ENCODE measurements around the gene ONECUT3. TPM values are rescaled to one million over a fixed set of nuclear protein-coding genes. Genes with fewer than 3 reads are reported as not detected.

ONECUT3 gene
- total RNA-seq, 3 donors from 2014 or later, result not detected

DNA sequence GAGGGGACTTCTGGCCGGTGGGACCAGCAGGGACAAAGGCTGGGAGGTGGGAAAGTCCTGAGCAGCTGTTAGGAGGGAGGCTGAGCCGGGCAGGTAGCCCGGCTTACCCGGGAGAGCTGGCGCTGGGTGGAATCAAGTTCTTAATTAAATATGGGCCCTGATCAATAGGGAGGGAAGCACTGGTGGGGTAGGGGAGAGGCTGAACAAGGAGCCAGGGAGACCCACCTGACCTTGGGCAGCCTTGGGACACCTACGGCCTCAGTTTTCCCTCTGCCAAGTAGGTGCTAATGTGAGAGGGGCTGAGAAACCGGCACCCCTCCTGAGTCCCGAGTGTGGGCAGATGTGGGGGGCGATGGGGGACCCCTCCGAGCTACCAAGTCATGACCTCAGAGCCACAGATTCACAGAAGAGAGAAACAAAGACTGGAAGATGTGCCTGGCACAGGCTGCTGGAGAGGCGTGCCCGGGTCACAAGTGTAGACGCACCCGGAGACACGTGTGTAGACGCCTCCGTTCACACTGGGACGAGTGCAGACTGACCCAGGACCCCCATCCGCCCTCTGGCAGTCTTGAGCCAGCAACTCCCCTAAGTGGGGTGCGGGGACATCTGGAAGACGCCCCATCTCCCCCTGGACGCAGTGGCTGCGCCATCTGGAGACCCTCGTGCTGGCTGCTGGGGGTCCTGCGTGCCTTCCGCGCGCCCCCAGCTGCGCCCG is 8.4 kb downstream of the ONECUT3 start:
- TF ChIP-seq, protein P1, sequence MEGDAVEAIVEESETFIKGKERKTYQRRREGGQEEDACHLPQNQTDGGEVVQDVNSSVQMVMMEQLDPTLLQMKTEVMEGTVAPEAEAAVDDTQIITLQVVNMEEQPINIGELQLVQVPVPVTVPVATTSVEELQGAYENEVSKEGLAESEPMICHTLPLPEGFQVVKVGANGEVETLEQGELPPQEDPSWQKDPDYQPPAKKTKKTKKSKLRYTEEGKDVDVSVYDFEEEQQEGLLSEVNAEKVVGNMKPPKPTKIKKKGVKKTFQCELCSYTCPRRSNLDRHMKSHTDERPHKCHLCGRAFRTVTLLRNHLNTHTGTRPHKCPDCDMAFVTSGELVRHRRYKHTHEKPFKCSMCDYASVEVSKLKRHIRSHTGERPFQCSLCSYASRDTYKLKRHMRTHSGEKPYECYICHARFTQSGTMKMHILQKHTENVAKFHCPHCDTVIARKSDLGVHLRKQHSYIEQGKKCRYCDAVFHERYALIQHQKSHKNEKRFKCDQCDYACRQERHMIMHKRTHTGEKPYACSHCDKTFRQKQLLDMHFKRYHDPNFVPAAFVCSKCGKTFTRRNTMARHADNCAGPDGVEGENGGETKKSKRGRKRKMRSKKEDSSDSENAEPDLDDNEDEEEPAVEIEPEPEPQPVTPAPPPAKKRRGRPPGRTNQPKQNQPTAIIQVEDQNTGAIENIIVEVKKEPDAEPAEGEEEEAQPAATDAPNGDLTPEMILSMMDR (IDR thresholded peaks at IDR 0.05), result no peak
- intact Hi-C loops (cut with DNase I, micrococcal nuclease), result no loop called here
- no peaks in the 10 kb centered on the region for H3K4me1 ChIP-seq (ENCODE audit: low read depth)
- no peaks in the 10 kb centered on the region for H3K9me3 ChIP-seq
- no peaks in the 10 kb centered on the region for H3K36me3 ChIP-seq (ENCODE audit: low read depth)
- DNase-seq, result no peak
- no peak overlapping the region for H3K4me3 ChIP-seq
- ATAC-seq, result no peak

DNA sequence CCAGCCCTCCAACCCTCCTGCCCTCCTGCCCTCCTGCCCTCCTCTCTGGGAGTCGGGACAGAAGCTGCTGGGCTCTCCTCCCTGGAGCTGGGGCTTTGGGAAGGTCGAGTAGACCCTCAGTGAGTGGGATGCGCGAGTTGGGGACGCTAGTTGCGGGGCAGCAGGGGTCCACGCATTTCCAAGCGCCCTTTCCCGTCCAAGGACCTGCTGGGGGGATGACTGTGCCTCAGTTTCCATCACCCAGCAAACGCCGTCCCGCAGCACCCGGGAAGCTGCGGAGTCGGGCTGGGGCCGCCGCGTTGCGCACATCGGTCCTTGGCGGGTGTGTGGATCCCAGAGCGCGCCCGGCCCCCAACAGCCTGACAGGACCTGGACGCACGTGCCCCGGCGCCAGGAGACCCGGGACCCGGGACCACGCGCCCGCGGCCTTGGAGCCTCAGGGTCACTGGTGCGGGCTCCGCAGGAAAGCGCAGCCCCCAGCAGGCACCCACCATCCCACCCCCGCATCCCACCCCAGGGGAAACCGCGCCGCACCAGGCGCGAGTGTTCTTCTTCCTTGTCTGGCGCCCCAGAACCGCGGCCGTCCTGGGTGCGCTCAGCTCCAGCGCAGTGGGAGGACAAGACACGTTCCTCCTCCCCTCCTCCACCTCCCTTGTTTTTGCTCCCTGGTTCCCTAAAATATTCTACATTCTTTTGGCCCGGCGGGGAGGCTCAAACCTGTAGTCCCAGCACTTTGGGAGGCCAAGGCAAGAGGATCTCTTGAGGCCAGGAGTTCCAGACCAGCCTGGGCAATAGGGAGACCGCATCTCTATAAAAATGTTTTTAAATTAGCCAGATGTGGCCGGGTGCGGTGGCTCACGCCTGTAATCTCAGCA is 9.2 kb downstream of the ONECUT3 start:
- DNase-seq (no peak), ATAC-seq (no peak)
- TF ChIP-seq, protein P1 (IDR thresholded peaks at IDR 0.05), result no peak
- no peaks in the 10 kb centered on the region for H3K36me3 ChIP-seq (ENCODE audit: low read depth)
- no peaks in the 10 kb centered on the region for H3K9me3 ChIP-seq
- H3K4me3 ChIP-seq, result no peak overlapping the region
- H3K4me1 ChIP-seq (ENCODE audit: low read depth), result no peaks in the 10 kb centered on the region
- intact Hi-C loops (cut with DNase I, micrococcal nuclease), result no loop called here

DNA sequence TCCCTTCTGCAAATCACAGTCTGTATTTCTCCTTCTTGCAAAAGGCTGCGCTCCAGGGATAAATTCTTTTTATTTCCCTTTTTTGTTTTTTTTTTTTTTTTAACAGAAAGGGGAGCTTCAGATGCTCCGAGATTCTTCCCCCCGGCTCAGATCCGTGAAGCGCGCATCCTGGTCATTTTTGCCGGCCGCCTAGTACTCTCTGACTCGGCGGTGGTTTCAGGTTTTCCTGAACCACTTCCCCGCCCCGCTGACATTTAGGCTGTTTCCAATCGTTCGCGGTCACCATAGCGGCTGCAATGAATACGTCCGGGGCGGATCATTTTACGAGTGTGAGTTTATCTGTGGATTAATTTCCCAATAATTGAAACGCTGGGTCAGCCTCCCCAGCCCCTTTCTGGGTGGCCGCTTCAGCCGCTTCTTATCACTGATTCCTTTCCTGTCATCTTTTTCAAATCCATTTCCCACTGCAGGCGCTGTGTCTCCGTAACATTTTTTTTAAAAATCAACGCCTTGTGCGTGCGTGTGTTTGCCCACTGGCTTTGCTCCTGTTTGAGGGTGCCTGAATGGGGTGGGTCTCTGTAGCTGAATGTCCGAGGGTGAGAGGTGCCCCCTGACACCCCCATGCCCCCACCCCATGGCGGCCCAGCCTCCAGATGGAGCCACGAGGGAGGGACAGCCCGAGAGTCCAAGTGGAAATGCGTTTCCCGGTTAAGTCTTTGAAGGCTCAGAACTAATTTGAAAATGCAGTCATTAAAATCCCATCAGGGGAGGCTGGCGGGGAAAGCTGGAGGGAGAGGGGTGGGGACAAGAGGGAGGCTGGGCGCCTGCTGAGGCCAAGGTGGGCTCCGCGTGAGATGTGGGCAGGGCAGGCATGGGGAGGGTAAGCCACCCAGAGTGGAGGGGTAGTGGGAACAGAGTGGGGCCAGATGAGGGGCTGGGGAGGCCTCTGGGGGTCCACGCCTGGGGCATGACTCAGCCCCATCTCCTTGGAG is 10.6 kb downstream of the ONECUT3 start:
- no peak for ATAC-seq
- no peak for DNase-seq
- Histone ChIP-seq H3K36me3 (ENCODE audit: low read depth) (no peaks in the 10 kb centered on the region), H3K4me1 (ENCODE audit: low read depth) (no peaks in the 10 kb centered on the region), H3K9me3 (no peaks in the 10 kb centered on the region), H3K4me3 (no peak overlapping the region)
- intact Hi-C loops (cut with DNase I, micrococcal nuclease), result no loop called here
- TF ChIP-seq, protein P1 (IDR thresholded peaks at IDR 0.05), result no peak

DNA sequence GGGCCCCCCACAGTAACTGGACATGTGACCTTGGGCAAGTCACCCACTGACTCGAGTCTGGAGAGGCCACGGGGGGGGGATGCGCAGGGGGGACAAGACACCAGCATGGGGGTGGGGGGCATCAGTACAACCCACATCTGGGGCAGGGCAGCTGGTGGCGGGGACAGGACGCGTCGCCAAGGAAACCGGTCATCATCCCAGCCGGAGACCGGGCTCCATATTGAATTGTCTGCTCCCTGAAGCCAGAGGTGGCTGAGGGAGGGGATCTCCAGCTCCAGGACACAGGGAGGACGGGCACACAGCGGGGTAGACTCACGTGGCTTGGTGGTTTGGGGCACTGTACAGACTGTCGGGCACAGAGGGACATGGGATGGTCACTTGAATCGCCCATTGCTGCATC is 11.4 kb downstream of the ONECUT3 start:
- Histone ChIP-seq H3K4me1 (ENCODE audit: low read depth) (no peaks in the 10 kb centered on the region), H3K4me3 (no peak overlapping the region), H3K9me3 (no peaks in the 10 kb centered on the region), H3K36me3 (ENCODE audit: low read depth) (no peaks in the 10 kb centered on the region)
- ATAC-seq (no peak), DNase-seq (no peak)
- intact Hi-C loops (cut with DNase I, micrococcal nuclease), result no loop called here
- TF ChIP-seq, protein P1 (IDR thresholded peaks at IDR 0.05), result no peak

DNA sequence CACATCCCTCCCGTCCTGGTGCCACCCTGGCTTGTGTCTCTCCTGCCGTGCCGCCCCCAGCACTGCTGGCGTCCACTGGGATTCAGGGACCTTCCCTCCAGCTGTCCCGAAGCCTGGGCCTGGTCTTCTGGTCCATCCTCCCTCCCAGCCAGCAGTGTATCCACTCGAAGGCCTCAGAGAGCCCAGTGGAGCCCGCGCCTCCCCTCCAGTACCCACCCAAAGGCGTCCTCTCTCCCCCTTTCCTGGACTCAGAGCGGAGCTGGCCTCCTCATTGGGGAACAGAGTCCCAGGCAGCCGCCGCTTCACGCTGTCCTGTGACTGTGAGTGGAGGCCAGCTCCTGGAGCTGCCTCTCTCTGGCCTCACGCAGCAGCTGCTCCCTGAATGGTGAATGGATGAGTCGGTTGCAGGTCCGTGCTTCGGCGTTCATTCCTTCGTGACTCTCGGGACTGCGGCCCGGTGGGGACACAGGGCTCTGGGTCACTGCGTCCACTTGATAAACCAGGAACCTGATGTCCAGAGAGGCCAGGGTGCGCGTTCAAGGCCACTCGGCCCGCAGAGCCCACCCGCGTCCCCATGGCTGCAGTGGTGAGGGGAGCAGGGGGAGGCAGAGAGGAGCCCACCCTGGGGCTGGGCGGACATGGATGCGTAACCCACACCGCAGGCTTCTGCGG is 12.1 kb downstream of the ONECUT3 start:
- TF ChIP-seq, protein P1 (IDR thresholded peaks at IDR 0.05), result no peak
- no peaks in the 10 kb centered on the region for H3K4me1 ChIP-seq (ENCODE audit: low read depth)
- DNase-seq (no peak), ATAC-seq (no peak)
- H3K4me3 ChIP-seq, result no peak overlapping the region
- peaks cover 1% of the 10 kb centered on the region for H3K9me3 ChIP-seq
- no peaks in the 10 kb centered on the region for H3K36me3 ChIP-seq (ENCODE audit: low read depth)
- intact Hi-C loops (cut with DNase I, micrococcal nuclease), result no loop called here
